GM23248 (cell line): ENCODE data around the gene PEAK1. TPM values are rescaled to one million over a fixed set of nuclear protein-coding genes. Genes with fewer than 3 reads are reported as not detected.

ENCODE experiments used
- DNase-seq: peaks from one replicate; pipeline ENCODE4 v3.0.0-alpha.2; 2015
- H2AFZ ChIP-seq: fragments of 200-600 bp; sonication (generic); 2 replicates; pipeline ENCODE4 v1.6.1; 2016; ENCODE audit warnings: antibody characterized with exemption
- H3F3A ChIP-seq: fragments of 200-600 bp; sonication (generic); 2 replicates; pipeline ENCODE4 v1.6.1; 2016; ENCODE audit warnings: mild to moderate bottlenecking, antibody characterized with exemption, mixed run types; ENCODE audit not compliant: insufficient read depth
- H3K27ac ChIP-seq: fragments of 200-600 bp; sonication (generic); 2 replicates; pipeline ENCODE4 v1.5.1; 2016; ENCODE audit warnings: mild to moderate bottlenecking
- H3K27me3 ChIP-seq: fragments of 200-600 bp; sonication (generic); replicated peaks from 2 replicates; pipeline ENCODE4 v1.6.1; 2016; ENCODE audit warnings: mild to moderate bottlenecking; ENCODE audit not compliant: insufficient read depth
- H3K36me3 ChIP-seq: fragments of 200-600 bp; sonication (generic); 2 replicates; pipeline ENCODE4 v1.6.1; 2016; ENCODE audit warnings: low read depth, mild to moderate bottlenecking
- H3K4me1 ChIP-seq: fragments of 200-600 bp; sonication (generic); 2 replicates; pipeline ENCODE4 v1.6.1; 2016; ENCODE audit warnings: mild to moderate bottlenecking; ENCODE audit not compliant: insufficient read depth
- H3K4me2 ChIP-seq: fragments of 200-600 bp; sonication (generic); one replicate; pipeline ENCODE4 v1.6.1; 2016; ENCODE audit warnings: mild to moderate bottlenecking; ENCODE audit not compliant: unreplicated experiment
- H3K4me3 ChIP-seq: fragments of 200-600 bp; sonication (generic); 2 replicates; pipeline ENCODE4 v1.5.1; 2016; ENCODE audit warnings: mild to moderate bottlenecking
- H3K79me2 ChIP-seq: fragments of 200-600 bp; sonication (generic); 2 replicates; pipeline ENCODE4 v1.6.1; 2016; ENCODE audit warnings: mild to moderate bottlenecking; ENCODE audit not compliant: insufficient read depth
- H3K9ac ChIP-seq: fragments of 200-600 bp; sonication (generic); 2 replicates; pipeline ENCODE4 v1.6.1; 2016; ENCODE audit warnings: mild to moderate bottlenecking
- H3K9me2 ChIP-seq: fragments of 200-600 bp; sonication (generic); 2 replicates; pipeline ENCODE4 v1.6.1; 2016; ENCODE audit warnings: mixed run types, mild to moderate bottlenecking, moderate library complexity; ENCODE audit not compliant: insufficient read depth
- H3K9me3 ChIP-seq: fragments of 200-600 bp; sonication (generic); one replicate; pipeline ENCODE4 v1.6.1; 2017; ENCODE audit warnings: low read depth
- H4K20me1 ChIP-seq: fragments of 200-600 bp; sonication (generic); 2 replicates; pipeline ENCODE4 v1.6.0; 2016; ENCODE audit not compliant: insufficient read depth
- EZH2 ChIP-seq: fragments of 200-600 bp; sonication (generic); IDR thresholded peaks from 2 replicates; pipeline ENCODE4 v1.6.1; 2018; ENCODE audit warnings: antibody characterized with exemption, mild to moderate bottlenecking; ENCODE audit not compliant: insufficient read depth, poor library complexity, severe bottlenecking
- EZH2phosphoT487 ChIP-seq: fragments of 200-600 bp; sonication (generic); IDR thresholded peaks from 2 replicates; pipeline ENCODE4 v1.6.1; 2018; ENCODE audit warnings: antibody characterized with exemption, moderate library complexity, mild to moderate bottlenecking, low read depth; ENCODE audit not compliant: insufficient read depth
- WGBS, 2 experiments: methylation state at CpG; one replicate each; pipeline ENCODE4 v1.1.6; 2015 to 2017; ENCODE audit warnings: low lambda C conversion rate in 2 of 2, low coverage in 1 of 2; ENCODE audit errors: missing lambda C conversion rate in 2 of 2; 5-methylcytosine and 5-hydroxymethylcytosine counted together
- in situ Hi-C: fragments of 300-500 bp; cut with MboI; formaldehyde crosslinking; loops from 2 replicates; pipeline ENCODE4 v1.15.0; 2020
- polyA plus RNA-seq: library from polyadenylated mRNA; unstranded; fragments of >200 nt; fragmentation: Nextera tagmentation; extraction: Ambion mirVana; gene quantifications from 2 replicates; pipeline ENCODE4 v1.2.1, GENCODE V29; 2016
- total RNA-seq: library from RNA; depleted of rRNA; stranded (reverse); fragments of >200 nt; shearing (Covaris generic); gene quantifications from 2 replicates; pipeline ENCODE4 v1.2.3, GENCODE V29; 2014

The PEAK1 gene
- total and polyA plus RNA-seq, 2 experiments from 2014 or later: 22.4 to 74.5 TPM

DNA sequence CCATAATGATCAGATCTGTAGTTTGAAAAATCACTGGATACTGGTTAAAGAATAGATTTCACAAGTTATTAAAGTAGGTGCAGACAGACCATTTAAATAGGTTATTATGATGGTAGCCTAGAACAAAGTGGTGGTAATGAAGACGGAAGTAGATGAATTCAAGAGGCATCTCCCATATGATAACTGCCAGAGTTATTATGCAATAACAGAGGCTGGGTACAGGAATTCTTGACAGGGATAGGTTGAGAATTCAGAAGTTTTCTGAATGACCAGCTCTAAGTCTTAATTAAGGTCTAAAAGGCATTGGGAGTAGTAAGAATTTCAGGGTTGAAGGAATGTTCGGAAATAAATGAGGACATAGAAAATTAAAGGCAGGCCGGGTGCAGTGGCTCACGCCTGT is 108.9 kb downstream of the PEAK1 start:
- Histone ChIP-seq H3K9me3 (no peaks in the 10 kb centered on the region), H3K27me3 (no peaks in the 10 kb centered on the region), H3F3A (0 out of 2 replicates have a peak, but pooled peaks cover 3% of the 10 kb centered on the region), H4K20me1 (peaks cover 18% of the 10 kb centered on the region), H3K27ac (no peak overlapping the region), H3K36me3 (no peaks in the 10 kb centered on the region), H3K79me2 (peaks cover 98% of the 10 kb centered on the region), H3K9ac (no peak overlapping the region), H2AFZ (no peak overlapping the region), H3K4me1 (peaks cover 43% of the 10 kb centered on the region), H3K9me2 (no peaks in the 10 kb centered on the region), H3K4me2 (no peak overlapping the region), H3K4me3 (no peak overlapping the region)
- TF ChIP-seq EZH2 (no peak), EZH2phosphoT487 (no peak)
- in situ Hi-C loops: no loop called here
- no peak for DNase-seq
- 94% methylated on average over 4 of the region's 4 CpGs for WGBS, 2 experiments

DNA sequence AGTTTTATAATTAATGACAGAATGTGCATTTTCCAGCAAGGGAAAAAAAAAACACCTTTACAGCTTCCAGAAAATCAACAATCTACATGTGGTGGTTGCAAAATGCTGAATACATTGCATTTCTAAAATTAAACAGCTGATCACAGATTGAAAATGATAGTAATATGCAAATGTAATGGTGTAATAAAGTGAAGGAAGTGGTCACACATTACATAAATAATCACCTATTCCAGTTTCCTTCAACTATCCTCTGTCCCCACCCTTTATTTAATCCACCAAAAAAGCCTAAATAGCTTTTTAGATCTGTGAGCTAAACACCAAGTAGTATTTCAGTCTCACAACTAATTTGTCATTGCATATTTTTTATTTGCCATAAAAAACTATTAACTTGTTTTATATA is 110.5 kb downstream of the PEAK1 start:
- DNase-seq: no peak
- H3K4me3 ChIP-seq: no peak overlapping the region

DNA sequence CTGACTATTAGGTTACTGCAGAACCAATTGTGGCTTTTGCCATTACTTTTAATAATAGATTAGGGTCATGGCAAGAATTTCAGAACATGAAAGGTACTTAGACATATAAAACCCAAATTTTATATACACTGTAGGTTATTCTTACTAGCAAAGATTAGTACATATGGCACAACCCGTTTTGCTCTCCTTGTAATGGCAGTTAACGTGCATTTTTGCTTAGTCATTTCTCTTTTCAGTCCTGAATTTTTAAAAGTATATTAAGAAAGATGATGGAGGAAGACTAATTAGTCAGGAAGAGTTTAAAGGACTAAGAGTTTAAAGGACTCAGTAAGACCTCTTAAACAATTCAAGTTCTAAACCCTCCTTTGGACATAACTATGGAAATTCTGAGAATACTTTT is 114.0 kb downstream of the PEAK1 start:
- no peak overlapping the region for H3K4me2 ChIP-seq
- H4K20me1 ChIP-seq: peaks cover 26% of the 10 kb centered on the region
- no peaks in the 10 kb centered on the region for H3K9me3 ChIP-seq
- H3K27ac ChIP-seq: no peak overlapping the region
- peaks cover 98% of the 10 kb centered on the region for H3K79me2 ChIP-seq
- in situ Hi-C loops: no loop called here
- 99 to 100% methylated on average over 2 of the region's 2 CpGs for WGBS, 2 experiments
- H3F3A ChIP-seq: 0 out of 2 replicates have a peak, but pooled peaks cover 1% of the 10 kb centered on the region
- no peak overlapping the region for H3K9ac ChIP-seq
- TF ChIP-seq EZH2 (no peak), EZH2phosphoT487 (no peak)
- no peak overlapping the region for H2AFZ ChIP-seq
- H3K4me3 ChIP-seq: no peak overlapping the region
- no peaks in the 10 kb centered on the region for H3K9me2 ChIP-seq
- DNase-seq: no peak
- no peaks in the 10 kb centered on the region for H3K36me3 ChIP-seq
- no peaks in the 10 kb centered on the region for H3K27me3 ChIP-seq
- peaks cover 23% of the 10 kb centered on the region for H3K4me1 ChIP-seq

More for the DNA sequence above, 110.5 kb downstream of the PEAK1 start:
- H3K27me3 ChIP-seq: no peaks in the 10 kb centered on the region
- no peaks in the 10 kb centered on the region for H3K9me2 ChIP-seq
- no peak overlapping the region for H3K9ac ChIP-seq
- in situ Hi-C loops: no loop called here
- TF ChIP-seq EZH2phosphoT487: no peak
- TF ChIP-seq EZH2: no peak
- H3K27ac ChIP-seq: no peak overlapping the region
- H3K79me2 ChIP-seq: peaks cover 96% of the 10 kb centered on the region
- H3K4me1 ChIP-seq: peaks cover 40% of the 10 kb centered on the region
- H3F3A ChIP-seq: 0 out of 2 replicates have a peak, but pooled peaks cover 3% of the 10 kb centered on the region
- no peak overlapping the region for H2AFZ ChIP-seq
- H3K4me2 ChIP-seq: no peak overlapping the region
- H4K20me1 ChIP-seq: peaks cover 18% of the 10 kb centered on the region
- no peaks in the 10 kb centered on the region for H3K36me3 ChIP-seq
- H3K9me3 ChIP-seq: no peaks in the 10 kb centered on the region

DNA sequence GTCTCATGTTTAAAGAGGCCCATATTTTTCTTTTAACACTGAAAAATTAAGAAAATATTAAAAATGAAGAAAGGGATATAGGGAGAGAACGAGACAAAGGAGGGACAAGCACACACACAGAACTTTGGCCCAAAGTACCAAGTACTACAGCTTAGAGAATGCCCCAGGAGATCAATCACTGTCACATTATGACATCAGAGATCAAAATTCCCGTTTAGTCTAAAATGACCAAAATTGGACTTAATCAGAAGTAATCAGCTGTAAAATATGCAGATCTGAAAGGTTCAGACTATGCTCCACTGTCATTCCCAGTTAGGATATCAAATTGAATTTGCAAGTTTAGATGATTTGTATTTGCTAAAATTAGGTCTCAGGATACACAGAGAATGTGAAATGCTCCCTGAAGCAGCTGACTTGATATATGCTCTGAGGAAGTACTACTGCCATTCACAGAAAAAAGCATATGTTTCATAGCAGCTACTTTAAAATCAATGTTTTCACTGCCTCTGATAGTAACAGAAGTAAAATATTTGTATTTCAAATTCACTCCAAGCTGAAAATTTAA is 123.0 kb downstream of the PEAK1 start:
- no peak overlapping the region for H2AFZ ChIP-seq
- H3K4me1 ChIP-seq: peaks cover 25% of the 10 kb centered on the region
- peaks cover 4% of the 10 kb centered on the region; the same call in 1 of the 2 replicates for H4K20me1 ChIP-seq
- H3K27ac ChIP-seq: no peak overlapping the region
- in situ Hi-C loops: no loop called here
- H3K79me2 ChIP-seq: peaks cover 89% of the 10 kb centered on the region
- no peak for TF ChIP-seq EZH2phosphoT487
- no peak for TF ChIP-seq EZH2
- H3F3A ChIP-seq: peaks cover 17% of the 10 kb centered on the region
- no peaks in the 10 kb centered on the region for H3K9me3 ChIP-seq
- H3K4me3 ChIP-seq: no peak overlapping the region
- no peaks in the 10 kb centered on the region for H3K36me3 ChIP-seq
- H3K4me2 ChIP-seq: no peak overlapping the region
- H3K27me3 ChIP-seq: no peaks in the 10 kb centered on the region
- WGBS, 2 experiments: 50 to 53% methylated on average over 2 of the region's 2 CpGs
- no peak for DNase-seq
- H3K9me2 ChIP-seq: no peaks in the 10 kb centered on the region
- H3K9ac ChIP-seq: no peak overlapping the region

DNA sequence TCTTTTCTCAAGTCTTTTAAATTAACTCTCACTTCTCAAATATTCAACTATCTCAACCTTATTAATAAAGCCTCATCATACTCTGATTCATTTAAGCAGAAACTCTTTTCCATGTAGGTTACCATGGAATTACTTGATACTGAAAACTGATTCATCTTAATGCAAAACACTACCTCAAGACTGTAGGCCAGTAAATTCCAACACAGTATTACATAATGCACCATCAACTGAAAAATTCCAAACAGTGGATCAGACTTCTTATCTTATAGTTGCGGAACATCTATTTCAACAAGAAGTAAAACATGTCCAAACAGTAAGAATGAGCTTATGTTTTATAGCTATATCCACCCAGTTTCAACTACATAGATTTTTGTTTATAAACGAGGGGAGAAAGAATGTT is 124.5 kb downstream of the PEAK1 start:
- TF ChIP-seq EZH2 (no peak), EZH2phosphoT487 (no peak)
- 76 to 88% methylated on average over 2 of the region's 2 CpGs for WGBS, 2 experiments
- Histone ChIP-seq H3K4me2 (no peak overlapping the region), H3K9ac (no peak overlapping the region), H3K4me3 (no peak overlapping the region), H3K79me2 (peaks cover 89% of the 10 kb centered on the region), H3K4me1 (peaks cover 25% of the 10 kb centered on the region), H4K20me1 (no peaks in the 10 kb centered on the region), H3K9me3 (no peaks in the 10 kb centered on the region), H3K9me2 (no peaks in the 10 kb centered on the region), H3K36me3 (no peaks in the 10 kb centered on the region), H3K27me3 (no peaks in the 10 kb centered on the region), H3K27ac (peak overlapping the region; percentile 52), H3F3A (peaks cover 17% of the 10 kb centered on the region), H2AFZ (no peak overlapping the region)
- in situ Hi-C loops: no loop called here
- DNase-seq: peak; percentile 66
